HG03520 (cell line): ENCODE data around the gene ZNF407.

ENCODE experiments used
- ATAC-seq: cut with Tn5 transposase; IDR thresholded peaks from one replicate; pipeline ENCODE4 v1.9.1; 2021; ENCODE audit warnings: mild to moderate bottlenecking, moderate library complexity; ENCODE audit not compliant: unreplicated experiment

ZNF407 gene

DNA sequence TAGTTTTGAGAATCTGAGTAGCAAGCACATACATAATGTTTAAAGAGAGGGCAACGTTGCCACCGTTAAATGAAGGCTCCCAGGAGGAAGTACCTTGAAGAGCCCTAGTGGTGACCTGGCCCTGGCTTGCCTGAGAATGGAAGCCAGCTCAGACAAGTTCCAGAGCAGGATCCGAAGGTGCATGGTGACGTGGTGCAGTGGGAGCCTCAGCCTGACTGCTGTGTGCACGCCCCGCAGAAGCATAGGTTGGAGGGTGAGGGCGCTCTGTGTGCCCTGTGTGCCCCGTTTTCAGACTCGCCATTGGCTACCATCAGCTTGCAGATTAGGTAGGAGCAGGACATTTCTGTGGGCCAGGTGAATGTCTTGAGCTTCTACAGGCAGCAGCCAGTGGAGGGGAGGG, 68.2 kb downstream of the ZNF407 start:
- ATAC-seq = no peak

DNA sequence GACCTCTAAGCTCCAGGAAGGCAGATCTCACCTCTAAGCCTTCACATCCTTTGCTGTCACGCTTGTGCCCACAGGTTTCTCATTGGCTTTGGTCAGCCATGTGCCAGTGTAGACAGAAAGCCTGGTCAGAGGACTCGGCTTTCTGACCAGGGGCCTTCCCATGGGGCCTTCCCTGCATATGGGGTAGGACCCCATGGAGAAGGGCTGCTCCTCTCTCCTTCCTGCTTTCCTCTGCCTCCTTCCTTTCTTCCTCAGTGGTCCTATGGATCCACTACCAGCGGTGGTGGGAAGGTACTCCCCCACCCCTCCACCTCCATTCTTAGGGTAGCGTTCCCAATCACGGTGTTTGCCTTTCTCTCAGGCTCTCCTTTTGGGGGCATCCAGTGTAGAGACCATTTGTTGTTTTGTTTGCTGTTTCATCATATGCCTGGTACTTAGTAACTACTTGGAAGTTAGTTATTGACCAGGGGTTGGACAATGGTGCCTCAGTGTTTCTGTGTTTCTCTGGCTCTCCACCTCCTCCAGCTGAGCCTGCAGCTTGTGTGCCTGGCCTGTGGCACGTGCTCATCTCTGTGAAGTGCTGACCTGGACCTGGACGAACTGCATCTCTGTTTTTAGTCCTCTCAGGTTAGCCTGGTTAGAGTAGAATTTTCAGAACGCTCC, 71.6 kb downstream of the ZNF407 start:
- ATAC-seq = no peak

DNA sequence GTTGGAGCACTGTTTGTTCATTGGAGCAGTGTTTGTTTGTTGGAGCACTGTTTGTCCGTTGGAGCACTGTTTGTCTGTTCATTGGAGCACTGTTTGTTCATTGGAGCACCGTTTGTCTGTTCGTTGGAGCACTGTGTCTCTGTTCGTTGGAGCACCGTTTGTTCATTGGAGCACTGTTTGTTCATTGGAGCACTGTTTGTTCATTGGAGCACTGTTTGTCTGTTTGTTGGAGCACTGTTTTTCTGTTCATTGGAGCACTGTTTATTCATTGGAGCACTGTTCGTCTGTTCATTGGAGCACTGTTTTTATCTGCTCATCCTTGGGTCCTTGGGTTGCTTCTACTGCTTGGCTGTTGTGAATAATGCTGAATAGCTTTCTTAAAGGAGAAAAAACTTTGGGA, 74.7 kb downstream of the ZNF407 start:
- ATAC-seq = no peak

DNA sequence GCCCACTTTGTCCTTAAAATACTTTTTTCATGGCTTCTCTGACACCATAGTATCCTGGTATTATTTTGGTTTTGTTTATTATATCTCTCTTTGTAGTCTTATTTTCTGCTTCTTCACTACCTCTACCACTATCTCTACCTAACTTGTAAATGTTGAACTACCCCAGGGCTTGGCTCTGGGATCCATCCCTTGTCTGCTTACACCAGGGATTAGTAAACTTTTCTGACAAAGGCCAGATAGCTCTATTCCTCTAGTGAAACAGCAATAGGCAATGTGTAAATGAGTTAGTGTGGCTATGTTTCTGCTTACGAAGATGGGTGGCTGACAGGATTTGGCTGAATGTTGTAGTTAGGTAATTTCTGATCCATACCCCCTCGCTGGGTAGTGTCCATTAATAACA, 76.8 kb downstream of the ZNF407 start:
- ATAC-seq = no peak

DNA sequence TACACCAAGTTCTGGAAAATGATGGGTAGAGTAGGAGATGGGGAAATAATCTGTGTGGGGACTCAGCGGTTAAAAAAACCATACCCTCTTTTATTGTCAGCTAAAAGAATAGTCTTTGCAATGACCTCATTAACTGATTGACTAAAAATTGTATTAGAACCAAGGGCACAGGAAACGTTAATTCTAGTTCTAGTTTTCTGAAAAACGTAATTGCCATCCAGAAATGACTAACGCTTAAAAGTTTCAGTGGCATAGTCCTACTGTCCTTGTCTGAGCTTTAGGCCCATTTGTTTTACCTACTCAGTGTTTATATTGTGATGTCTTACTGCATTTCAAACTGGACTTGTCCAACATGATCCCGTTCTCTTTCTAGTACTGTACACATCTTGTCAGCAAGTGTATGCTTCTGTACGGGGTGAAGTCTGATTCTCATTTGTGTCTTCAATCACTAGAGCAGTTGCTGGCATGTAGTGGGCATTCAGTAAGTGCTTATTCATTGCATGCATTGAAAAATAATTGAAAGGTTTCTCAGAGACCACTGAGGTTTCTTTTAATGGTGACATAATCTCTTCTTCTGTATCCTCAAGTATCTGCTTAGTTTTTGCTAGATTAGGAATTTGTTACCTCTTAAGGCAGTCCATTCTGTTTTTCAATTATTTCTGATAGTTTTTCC, 81.5 kb downstream of the ZNF407 start:
- ATAC-seq = peak; percentile 65

DNA sequence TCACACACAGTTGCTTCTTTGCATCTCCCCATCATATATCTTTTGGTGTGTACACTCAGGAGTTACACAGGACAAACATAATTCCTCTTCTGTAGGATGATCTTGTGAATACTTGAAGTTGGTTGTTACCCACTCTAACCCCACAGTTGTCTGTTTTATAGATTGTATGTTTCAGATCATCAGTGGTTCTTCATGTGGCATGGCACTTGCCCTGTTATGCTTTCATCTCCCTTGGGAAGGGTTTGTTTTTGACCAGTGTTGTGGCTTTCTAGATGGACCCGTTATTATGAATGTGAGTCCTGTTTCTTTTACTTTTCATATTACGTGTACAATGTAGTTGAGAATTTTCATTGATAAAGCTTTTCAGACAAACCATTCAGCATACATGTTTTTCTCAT, 82.0 kb downstream of the ZNF407 start:
- no peak for ATAC-seq

DNA sequence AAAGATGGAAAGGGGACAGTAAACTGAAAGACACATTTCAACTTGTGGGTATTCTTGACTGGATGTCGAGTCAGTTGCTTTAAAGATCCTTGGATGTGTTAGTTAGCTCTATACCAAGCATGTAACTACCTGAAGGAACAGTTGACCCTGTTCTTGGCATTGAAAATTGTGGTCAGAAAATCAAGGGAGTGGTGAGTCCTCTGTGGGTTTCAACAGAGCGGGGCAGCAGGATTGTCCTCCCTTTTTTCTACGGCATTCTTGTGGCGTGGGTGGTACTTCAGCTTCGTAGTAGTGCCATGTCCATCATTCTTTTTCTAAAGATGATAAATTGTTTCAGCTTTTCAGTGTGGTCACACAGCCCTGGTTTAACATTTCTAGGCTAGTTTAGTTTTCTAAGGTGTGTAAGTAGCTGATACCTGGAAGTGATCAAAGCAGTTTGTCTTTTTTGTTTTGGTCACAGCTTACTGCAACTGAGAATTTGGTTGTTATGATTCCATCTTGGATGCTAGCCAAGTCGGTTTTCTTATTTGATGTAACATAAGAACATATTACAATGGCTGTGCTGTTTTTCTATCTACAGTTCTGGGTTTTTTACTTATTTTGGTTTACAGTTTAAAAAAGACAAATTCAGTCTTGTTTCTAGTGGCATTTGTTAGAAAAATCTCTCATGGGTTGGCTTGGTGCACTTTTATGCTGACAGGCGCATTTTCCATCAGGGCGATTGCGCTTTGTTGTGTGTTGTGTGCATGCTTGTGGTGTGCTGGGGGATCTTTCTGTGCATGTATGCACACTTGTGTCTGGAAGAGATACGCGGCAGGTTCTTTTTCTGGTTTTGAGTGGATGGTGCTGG, 84.7 kb downstream of the ZNF407 start:
- ATAC-seq = no peak

DNA sequence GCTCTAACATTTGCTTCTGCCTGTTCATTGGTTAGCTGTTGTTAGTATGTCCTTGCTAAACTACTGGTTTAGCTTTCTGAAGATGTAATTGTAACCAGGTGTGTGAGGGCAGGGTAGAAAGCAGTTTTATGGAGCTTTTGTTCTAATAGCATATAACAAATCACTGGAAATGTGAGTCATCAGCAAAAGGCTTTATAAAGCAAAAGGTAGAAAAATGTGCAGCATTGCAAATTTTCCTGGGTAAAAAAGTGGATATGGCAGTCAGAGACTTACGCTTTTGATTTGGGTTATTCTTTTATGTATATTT, 85.3 kb downstream of the ZNF407 start:
- no peak for ATAC-seq

DNA sequence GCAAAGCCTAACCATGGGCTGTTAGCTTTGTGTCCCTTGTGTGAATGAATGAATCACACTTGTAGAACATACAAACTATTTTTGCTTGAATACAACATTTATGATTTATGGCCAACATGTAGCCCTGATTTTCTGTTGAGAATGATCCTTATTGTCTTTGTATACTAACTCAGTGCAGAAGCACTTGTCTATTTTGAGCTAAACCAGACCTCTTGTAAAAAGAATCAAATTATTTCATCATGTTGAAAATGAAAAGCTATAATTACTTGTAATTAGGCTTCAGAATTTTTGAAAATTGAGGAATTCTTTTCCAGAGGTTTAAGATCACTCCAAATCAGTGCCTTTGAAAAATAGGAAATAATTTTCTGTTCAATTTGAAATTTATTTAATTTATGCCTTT, 85.9 kb downstream of the ZNF407 start:
- ATAC-seq = no peak

DNA sequence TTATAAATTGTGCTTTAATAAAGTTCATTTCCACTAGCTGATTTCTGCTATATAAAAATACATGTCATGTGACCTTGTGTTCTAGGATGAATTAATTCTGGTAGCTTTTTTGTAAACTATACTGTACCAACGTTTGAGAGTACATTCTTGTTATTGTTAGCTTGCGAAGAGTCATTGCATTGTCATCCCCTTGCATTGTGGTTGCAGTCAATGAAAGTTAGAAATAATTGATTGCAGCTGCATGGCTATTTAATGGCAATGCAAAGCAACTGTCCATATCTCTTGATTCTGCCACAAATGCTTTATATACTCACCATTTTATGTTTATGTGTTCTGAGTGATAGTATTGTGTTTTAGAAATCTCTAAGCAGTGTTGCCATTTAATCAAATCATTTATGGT, 91.6 kb downstream of the ZNF407 start:
- no peak for ATAC-seq

DNA sequence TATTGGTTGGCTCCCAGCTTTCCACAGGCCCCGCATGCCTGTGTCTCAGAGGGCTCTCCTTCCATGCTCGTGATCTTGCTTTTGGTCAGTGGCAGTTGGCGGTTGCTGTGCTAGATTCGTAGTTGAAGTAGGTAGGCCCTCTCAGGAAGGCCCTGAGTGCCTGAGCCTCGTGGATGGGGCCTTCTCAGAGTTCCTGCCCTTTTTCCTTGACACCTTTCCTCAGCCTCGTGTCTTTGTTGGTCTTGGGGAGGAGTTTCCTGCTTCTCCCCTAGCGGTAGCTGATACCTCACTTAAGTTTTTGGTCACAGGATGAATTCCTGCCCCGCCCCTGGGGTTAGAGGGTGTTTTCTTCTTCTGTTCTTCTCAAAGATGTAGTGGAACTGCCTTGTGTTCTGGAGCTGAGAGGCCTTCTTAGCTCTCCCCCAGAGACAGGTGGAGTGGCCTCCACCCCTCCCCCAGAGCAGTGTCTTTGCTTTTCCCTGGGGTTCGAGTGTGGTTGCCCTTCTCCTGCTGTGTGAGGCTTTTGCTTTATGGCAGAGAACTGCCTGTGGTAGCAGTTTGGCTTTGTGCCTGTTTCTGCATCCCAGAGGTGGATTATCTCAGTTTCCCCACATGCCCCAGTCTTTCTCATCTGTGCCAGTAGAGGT, 94.8 kb downstream of the ZNF407 start:
- ATAC-seq = no peak

DNA sequence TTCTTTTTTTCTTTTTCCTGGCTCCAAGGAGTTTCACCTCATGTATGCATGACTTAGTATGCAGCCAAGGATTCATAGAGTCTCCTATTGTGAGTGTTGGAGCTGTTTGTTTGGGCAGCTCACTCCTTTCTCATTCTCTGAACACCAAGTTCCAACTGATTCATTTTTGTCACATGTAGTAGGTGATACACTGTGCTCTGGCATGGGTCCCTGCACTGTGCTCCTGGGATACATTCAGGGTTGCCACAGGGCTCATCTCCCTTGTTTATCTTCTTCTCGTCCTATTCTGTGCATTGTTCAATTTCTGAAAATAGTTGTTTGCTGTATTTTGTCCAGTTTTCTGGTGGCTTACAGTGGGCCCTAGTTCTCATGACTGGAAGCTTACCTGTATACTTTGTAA, 96.8 kb downstream of the ZNF407 start:
- no peak for ATAC-seq

DNA sequence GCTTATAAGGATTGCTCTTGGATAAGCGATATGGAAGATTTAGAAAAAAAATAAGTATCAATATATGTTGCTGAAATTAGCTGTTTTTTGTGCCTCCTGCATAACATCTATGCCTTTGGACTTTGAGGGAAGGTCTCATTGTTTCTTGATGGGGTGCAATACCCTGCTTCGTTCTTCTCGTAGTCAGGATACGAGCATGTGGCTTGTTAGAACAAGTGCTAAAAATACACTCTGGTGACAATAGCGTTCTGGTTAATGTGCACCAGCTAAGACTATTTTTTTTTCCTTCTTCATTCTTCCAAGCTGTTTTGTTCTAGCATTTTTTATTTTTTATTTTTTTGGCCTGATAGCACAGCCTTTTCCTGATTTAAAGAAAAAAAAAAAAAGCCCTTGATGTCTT, 97.5 kb downstream of the ZNF407 start:
- no peak for ATAC-seq

DNA sequence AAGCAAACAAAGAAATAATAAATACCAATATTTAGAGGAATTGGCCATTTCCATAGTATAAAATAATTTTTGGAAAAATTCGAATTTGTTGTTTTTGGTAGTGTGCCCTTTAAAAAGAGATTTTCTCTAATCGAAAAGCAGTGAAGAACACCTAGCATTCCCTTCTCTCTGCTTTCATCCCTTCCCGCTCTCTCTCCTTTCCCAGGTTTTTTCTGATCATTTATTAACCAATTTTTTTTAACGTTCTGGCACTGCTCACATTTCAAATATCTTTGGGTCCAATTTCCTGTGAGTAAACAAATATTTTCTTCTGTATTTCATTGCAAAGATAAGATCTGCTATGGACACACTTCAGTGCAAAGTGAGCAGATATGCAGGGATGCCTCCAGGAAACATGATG, 101.2 kb downstream of the ZNF407 start:
- no peak for ATAC-seq

DNA sequence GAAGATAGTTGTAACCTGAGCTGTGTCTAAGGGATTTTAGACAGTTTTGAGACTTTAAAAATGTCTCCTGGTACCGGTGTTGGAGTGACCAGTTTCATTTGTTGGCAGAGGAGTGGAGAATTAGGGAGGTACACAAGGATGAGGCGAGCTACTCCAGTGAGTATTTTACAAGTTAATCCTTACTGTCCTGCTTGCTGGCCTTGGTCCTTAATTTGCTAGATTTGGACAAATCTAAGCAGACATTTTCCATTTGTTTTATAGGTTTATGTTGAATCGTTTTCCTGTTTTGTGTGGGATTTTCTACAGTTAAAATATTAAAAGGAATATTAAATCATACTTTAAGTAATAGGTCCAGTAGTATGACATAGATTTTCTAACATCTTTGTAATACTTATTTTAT, 101.8 kb downstream of the ZNF407 start:
- ATAC-seq = no peak

DNA sequence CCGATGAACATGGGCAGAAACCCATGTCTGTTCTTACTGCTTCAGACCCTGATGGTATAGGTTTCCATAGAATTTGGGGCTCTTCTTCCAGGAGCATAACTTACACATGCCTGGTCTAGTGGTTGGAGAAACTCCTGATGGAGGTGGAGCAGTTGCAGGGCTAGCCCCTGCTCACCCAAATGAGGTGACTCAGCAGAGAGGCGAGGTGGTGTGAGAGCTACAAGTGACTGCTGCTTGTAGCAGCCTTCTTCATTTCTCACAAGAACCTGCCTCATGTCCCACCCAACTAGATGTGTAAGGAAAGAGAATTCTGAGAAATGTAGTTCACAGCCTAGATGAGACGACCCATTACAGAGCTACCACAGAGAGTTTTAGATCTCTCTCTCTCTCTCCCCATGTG, 105.3 kb downstream of the ZNF407 start:
- ATAC-seq = no peak

DNA sequence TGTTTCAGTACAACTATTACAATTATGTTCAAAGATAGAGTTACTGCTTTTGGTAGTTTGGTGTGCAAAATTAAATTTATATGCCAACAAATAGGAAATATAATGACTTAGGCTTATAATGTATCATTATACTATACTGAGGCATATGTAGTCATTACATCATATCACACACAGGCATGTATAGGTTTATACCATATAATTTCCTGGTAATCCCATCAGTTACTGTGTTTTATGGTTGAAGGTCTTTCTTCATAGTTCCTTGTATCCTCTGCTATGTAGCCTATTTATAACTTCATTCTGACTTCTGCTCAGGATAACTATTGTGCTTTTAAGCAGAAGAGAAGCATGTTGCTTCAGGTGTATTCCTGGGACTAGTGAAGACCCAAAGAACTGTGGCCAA, 110.5 kb downstream of the ZNF407 start:
- ATAC-seq = no peak

DNA sequence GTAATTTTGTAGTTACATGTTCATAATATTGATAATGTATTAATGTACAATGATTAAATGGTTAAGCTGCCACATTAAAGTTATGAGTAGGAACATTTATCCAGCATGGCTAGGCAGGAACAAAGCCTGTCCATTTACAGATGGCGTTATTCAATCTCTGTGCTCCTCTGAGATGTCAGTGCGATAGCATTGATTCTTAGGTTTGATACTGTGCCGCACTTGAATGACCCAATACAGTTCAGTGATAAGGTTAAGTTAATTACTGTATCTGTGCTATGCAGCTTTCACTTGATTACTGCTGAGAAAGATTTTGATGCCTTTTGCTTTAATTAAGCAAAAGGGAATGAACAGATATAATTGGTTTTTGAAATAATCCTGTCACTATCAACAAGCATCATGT, 111.8 kb downstream of the ZNF407 start:
- no peak for ATAC-seq

DNA sequence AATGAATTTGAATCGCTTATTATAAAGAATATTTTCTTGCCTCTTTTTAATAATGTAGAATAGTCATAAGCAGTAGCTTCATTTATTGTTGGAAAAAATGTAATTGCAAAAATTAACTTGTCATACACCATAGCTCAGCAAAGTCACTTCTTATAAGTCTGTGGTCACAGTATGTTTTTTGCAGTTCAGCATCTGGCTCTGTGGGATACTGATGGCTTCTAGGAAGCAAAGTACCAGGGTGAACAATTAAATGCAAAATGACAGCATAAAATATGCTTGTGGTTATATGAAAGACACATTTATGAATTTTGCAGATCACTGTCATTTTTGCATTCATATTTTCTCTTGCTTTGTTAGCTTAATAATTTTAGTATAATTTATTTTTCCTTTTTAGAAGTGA, 116.5 kb downstream of the ZNF407 start:
- no peak for ATAC-seq

DNA sequence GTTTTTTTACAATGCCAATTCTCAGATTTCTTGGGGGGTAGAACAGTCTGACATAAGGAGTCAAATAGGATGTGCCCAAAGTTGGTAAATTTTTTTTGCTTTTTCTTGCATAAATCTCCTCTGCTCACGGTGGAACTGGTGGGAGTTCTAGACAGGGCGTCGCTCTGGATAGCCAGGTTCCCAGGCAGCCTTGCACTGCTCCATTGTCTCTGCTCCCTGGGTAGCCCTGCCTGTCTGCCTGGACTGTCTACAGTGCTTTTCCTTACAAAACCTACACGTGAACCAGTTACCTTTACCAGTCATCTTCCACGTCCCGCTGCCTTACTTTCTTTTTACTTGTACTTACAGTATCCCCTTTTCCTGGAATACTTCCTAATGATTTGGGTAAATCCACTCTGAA, 117.1 kb downstream of the ZNF407 start:
- ATAC-seq = no peak

DNA sequence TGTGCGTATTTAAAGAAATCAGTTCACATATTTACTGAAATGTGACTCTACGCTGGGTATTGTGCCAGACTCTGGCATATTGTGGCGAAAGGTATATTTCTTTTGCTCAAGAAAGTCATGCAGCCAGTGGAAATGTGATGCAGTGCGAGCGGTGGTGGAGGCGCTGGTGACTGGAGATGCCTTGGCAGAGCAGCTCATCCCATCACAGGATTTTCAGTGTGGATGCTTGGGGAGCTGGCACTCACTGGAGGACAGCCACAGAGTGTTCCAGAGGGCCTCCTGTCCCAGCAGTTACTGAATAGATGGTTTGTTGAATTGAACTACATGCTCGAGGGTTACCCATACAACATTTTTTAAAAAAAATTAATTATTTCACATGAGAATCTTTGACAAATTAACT, 117.6 kb downstream of the ZNF407 start:
- no peak for ATAC-seq
